ENCODE results near the gene PTPRK. TPM values are rescaled to one million over a fixed set of nuclear protein-coding genes. Genes with fewer than 3 reads are reported as not detected.

Gene PTPRK
- total RNA-seq, 1 experiment from 2014 or later = 34.2 TPM

- Histone ChIP-seq H4K20me1 (ENCODE audit: insufficient read depth) (no peaks in the 10 kb centered on the region; the same call in 1 of the 2 replicates), H3K4me2 (ENCODE audit: low read length) (no peak overlapping the region), H3K9ac (ENCODE audit: low read length) (no peak overlapping the region), H3K27me3 (ENCODE audit: insufficient read depth, low read length) (no peaks in the 10 kb centered on the region), H3K4me3 (replicated peaks in 1 of 2; ENCODE audit: low read depth in 1 of 2, low read length in 2 of 2) (no peak overlapping the region), H3K9me2 (ENCODE audit: insufficient read depth) (no peaks in the 10 kb centered on the region), H3K27ac (ENCODE audit: low read depth, low read length) (no peak overlapping the region), H2AFZ (ENCODE audit: low read depth, low read length, poor library complexity, severe bottlenecking) (no peak overlapping the region), H3K36me3 (ENCODE audit: control insufficient read depth in 1 of 2, insufficient read depth in 2 of 2, low read length in 2 of 2) (no peaks in the 10 kb centered on the region), H3K9me3 (ENCODE audit: control insufficient read depth in 1 of 2, insufficient read depth in 1 of 2, low read depth in 1 of 2, low read length in 2 of 2) (no peaks in the 10 kb centered on the region), H3K79me2 (ENCODE audit: insufficient read depth, low read length) (no peaks in the 10 kb centered on the region), H3K4me1 (ENCODE audit: control insufficient read depth in 1 of 2, insufficient read depth in 2 of 2, low read length in 2 of 2) (no peaks in the 10 kb centered on the region)
- RAD21 ChIA-PET (ENCODE audit: low non-redundant PET in 1 of 2, low total read pairs in 2 of 2, uncharacterized antibody in 2 of 2, unreplicated experiment in 2 of 2) = no interaction called here
- CTCF ChIA-PET = no interaction called here
- ATAC-seq (no peak), DNase-seq (ENCODE audit: low read depth, low spot score) (no peak)
- intact Hi-C loops (cut with micrococcal nuclease) = no loop called here
- BruUV-seq (replicated peaks) = no TSS peak
- POLR2A ChIA-PET = no interaction called here
- no peak for TF ChIP-seq ATF3 (IDR thresholded peaks at IDR 0.05)
- TF ChIP-seq YY1 (IDR thresholded peaks at IDR 0.05; ENCODE audit: extremely low read depth, insufficient replicate concordance, low read depth, low read length) = no peak
- TF ChIP-seq TCF7L2 (IDR thresholded peaks at IDR 0.05; ENCODE audit: borderline replicate concordance, extremely low read depth, insufficient read depth, insufficient read length) = no peak
- no peak for TF ChIP-seq RAD21 (IDR thresholded peaks at IDR 0.05; ENCODE audit: low read depth)
- no peak for TF ChIP-seq REST (IDR thresholded peaks at IDR 0.05; ENCODE audit: low read depth)
- TF ChIP-seq FOSL1 (IDR thresholded peaks at IDR 0.05; ENCODE audit: low read depth) = no peak
- no peak for TF ChIP-seq POLR2AphosphoS5 (IDR thresholded peaks at IDR 0.05; ENCODE audit: low read depth, low read length)
- TF ChIP-seq, protein P1, sequence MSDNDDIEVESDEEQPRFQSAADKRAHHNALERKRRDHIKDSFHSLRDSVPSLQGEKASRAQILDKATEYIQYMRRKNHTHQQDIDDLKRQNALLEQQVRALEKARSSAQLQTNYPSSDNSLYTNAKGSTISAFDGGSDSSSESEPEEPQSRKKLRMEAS (IDR thresholded peaks at IDR 0.05) = no peak
- TF ChIP-seq POLR2A (IDR thresholded peaks at IDR 0.05; ENCODE audit: borderline replicate concordance, extremely low read depth, insufficient read depth, insufficient read length) = no peak
- TF ChIP-seq ELF1 (IDR thresholded peaks at IDR 0.05; ENCODE audit: borderline replicate concordance, low read depth) = no peak
- TF ChIP-seq EGR1 (IDR thresholded peaks at IDR 0.05; ENCODE audit: low read depth) = no peak
- TF ChIP-seq, protein P2, sequence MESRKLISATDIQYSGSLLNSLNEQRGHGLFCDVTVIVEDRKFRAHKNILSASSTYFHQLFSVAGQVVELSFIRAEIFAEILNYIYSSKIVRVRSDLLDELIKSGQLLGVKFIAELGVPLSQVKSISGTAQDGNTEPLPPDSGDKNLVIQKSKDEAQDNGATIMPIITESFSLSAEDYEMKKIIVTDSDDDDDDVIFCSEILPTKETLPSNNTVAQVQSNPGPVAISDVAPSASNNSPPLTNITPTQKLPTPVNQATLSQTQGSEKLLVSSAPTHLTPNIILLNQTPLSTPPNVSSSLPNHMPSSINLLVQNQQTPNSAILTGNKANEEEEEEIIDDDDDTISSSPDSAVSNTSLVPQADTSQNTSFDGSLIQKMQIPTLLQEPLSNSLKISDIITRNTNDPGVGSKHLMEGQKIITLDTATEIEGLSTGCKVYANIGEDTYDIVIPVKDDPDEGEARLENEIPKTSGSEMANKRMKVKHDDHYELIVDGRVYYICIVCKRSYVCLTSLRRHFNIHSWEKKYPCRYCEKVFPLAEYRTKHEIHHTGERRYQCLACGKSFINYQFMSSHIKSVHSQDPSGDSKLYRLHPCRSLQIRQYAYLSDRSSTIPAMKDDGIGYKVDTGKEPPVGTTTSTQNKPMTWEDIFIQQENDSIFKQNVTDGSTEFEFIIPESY (IDR thresholded peaks at IDR 0.05; ENCODE audit: extremely low read depth, insufficient replicate concordance, low read length) = no peak
- TF ChIP-seq ZNF274 (IDR thresholded peaks at IDR 0.05; ENCODE audit: low read depth, low read length) = no peak
- no peak for TF ChIP-seq CTCF (IDR thresholded peaks at IDR 0.05 in 2 of 3, conservative IDR thresholded peaks at IDR 0.05 in 1 of 3; ENCODE audit: borderline replicate concordance in 1 of 3, insufficient read depth in 1 of 3, low read depth in 2 of 3, low read length in 2 of 3)
- no peak for TF ChIP-seq ZFX (IDR thresholded peaks at IDR 0.05)
- no peak for TF ChIP-seq EZH2 (IDR thresholded peaks at IDR 0.05)
Measured at GRCh38 chr6:128532136-128532535, 11.7 kb upstream of the PTPRK start.
